Measurements from ENCODE around the gene TMPRSS3. TPM values are rescaled to one million over a fixed set of nuclear protein-coding genes. Genes with fewer than 3 reads are reported as not detected.

TMPRSS3 gene
- total RNA-seq, 4 donors from 2014 or later: 0.34 TPM; not detected in 3

- TF ChIP-seq, protein P1, sequence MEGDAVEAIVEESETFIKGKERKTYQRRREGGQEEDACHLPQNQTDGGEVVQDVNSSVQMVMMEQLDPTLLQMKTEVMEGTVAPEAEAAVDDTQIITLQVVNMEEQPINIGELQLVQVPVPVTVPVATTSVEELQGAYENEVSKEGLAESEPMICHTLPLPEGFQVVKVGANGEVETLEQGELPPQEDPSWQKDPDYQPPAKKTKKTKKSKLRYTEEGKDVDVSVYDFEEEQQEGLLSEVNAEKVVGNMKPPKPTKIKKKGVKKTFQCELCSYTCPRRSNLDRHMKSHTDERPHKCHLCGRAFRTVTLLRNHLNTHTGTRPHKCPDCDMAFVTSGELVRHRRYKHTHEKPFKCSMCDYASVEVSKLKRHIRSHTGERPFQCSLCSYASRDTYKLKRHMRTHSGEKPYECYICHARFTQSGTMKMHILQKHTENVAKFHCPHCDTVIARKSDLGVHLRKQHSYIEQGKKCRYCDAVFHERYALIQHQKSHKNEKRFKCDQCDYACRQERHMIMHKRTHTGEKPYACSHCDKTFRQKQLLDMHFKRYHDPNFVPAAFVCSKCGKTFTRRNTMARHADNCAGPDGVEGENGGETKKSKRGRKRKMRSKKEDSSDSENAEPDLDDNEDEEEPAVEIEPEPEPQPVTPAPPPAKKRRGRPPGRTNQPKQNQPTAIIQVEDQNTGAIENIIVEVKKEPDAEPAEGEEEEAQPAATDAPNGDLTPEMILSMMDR (IDR thresholded peaks at IDR 0.05; ENCODE audit: low read depth): no peak
These were observed 8.7 kb downstream of the TMPRSS3 start for GRCh38 chr21:42387164-42387563.

- TF ChIP-seq, protein P1 (IDR thresholded peaks at IDR 0.05; ENCODE audit: low read depth): no peak
These were observed 9.7 kb downstream of the TMPRSS3 start for GRCh38 chr21:42386034-42386591.

DNA sequence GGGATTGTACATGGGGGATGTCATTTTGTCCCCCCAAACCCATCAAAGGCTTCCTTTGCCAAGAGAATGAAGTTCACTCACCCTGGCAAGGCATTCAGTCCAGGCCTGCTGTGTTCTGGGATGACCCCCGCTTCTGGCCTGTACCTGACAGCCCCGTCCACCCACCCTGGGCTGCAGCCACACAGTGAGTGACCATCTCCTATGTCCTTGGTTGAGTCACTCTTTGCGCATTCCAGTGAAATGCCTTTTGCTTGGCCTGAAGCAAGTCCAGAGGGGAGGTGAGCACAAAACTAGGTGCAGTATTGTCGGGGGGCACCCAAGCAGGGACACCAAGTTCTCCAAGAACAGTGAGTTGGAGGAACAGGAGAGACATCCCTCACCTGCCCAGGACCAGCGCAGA lies 10.2 kb downstream of the TMPRSS3 start:
- TF ChIP-seq, protein P1 (IDR thresholded peaks at IDR 0.05; ENCODE audit: low read depth): no peak

DNA sequence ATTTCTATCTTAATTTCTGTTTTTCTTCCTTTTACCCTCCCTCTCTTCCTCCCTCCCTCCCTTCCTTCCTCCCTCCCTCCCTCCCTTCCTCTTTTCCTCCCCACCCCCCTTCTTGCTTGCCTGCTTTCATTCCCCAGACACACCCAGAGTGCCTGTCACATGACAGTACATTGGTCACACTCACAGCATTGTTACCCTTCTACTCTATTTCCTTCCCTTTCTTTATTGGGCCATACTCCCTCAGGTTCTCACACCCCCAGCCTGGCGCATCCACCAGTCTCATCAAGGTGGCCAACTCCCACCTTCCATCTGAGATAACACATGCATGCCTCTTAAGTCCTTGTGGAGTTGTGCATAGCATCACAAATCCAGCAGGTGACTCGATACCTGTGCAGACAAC lies 10.9 kb downstream of the TMPRSS3 start:
- TF ChIP-seq, protein P1 (IDR thresholded peaks at IDR 0.05; ENCODE audit: low read depth): no peak

- TF ChIP-seq, protein P1 (IDR thresholded peaks at IDR 0.05; ENCODE audit: low read depth): no peak
These were observed 11.5 kb downstream of the TMPRSS3 start for GRCh38 chr21:42384156-42384945.

GRCh38 chr21:42383331-42383730 lies 12.5 kb downstream of the TMPRSS3 start:
- TF ChIP-seq, protein P1 (IDR thresholded peaks at IDR 0.05; ENCODE audit: low read depth): no peak

DNA sequence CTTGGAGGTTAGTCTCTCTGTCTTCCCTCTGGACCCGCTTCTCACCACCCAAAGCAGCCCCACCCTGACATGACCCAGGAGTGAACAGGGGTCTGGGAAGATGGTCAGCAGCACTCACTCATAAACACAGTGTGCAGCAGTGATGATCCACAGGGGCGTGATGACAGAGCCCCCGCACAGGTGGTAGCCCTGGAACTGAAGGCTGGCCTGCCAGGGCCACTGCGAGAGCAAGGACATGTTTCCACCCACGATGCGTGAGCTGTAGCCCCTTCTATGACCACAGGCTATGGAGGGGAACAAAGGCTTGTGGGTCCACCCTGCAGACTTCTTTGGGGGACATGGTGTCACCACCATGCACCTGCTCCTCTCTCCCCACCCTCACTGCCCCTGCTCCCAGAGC lies 12.9 kb downstream of the TMPRSS3 start:
- TF ChIP-seq, protein P1 (IDR thresholded peaks at IDR 0.05; ENCODE audit: low read depth): no peak

Measured in subcutaneous adipose tissue (tissue), 4 donors.